A549 (cell line): Measurements from ENCODE around the gene RPS6KA2. TPM values are rescaled to one million over a fixed set of nuclear protein-coding genes. Genes with fewer than 3 reads are reported as not detected.
A peak's percentile ranks its signal among the peaks of the same experiment; 100 is the strongest.

Experiments used
- ATAC-seq, 2 experiments: fragments of 200-7000 bp in 1 of 2; fragments of >200 bp in 1 of 2; cut with Nextera tagmentation in 1 of 2; cut with Tn5 transposase in 1 of 2; 3 replicates each; pipeline versions ENCODE4 v1.8.0 to v1.9.1; 2018 to 2020; ENCODE audit warnings: mild to moderate bottlenecking in 1 of 2, moderate library complexity in 1 of 2
- CTCF ChIA-PET: fragments of 300-600 bp; sonication (Branson Sonifier 250); formaldehyde crosslinking; extraction: SDS; loops from one replicate; lab custom pipeline; 2021; ENCODE audit warnings: antibody characterized with exemption, inconsistent platforms; lab: Yijun Ruan, JAX
- POLR2A ChIA-PET: fragments of 350-600 bp; formaldehyde crosslinking; extraction: SDS; loops from one replicate; lab custom pipeline; 2021; ENCODE audit warnings: antibody characterized with exemption, inconsistent platforms; lab: Yijun Ruan, JAX
- DNase-seq, 2 experiments: peaks; one replicate each; pipeline versions ENCODE4 v3.0.0 to v3.0.0-alpha.2; 2011 to 2016; ENCODE audit warnings: low read depth in 1 of 2, low spot score in 1 of 2
- FAIRE-seq: peaks from 2 replicates; lab custom pipeline; 2011; peaks lifted over from hg19 to GRCh38; lab: Jason Lieb, UNC
- H3K27ac ChIP-seq, 2 experiments: fragments of >200 bp; sonication (Bioruptor Twin); formaldehyde crosslinking; 3 replicates each; pipeline ENCODE4 v1.5.1; 2016 to 2017
- H3K4me1 ChIP-seq: fragments of >200 bp; sonication (Bioruptor Twin); formaldehyde crosslinking; 3 replicates; pipeline ENCODE4 v1.6.1; 2016
- H3K4me2 ChIP-seq: fragments of >200 bp; sonication (Bioruptor Twin); formaldehyde crosslinking; 3 replicates; pipeline ENCODE4 v1.6.1; 2016
- H3K4me3 ChIP-seq: fragments of >200 bp; sonication (Bioruptor Twin); formaldehyde crosslinking; 3 replicates; pipeline ENCODE4 v1.5.1; 2016
- H3K9me3 ChIP-seq: fragments of >200 bp; sonication (Bioruptor Twin); formaldehyde crosslinking; 3 replicates; pipeline ENCODE4 v1.6.1; 2016
- BHLHE40 ChIP-seq: IDR thresholded peaks from 2 replicates; pipeline ENCODE4 v1.6.1; 2012; ENCODE audit warnings: low read depth, low read length, inconsistent platforms
- CBX8 ChIP-seq: fragments of 200-600 bp; sonication (generic); IDR thresholded peaks from 2 replicates; pipeline ENCODE4 v1.6.1; 2016
- CEBPB ChIP-seq, 2 experiments: fragments of >200 bp in 1 of 2; sonication (Bioruptor Twin) in 1 of 2; formaldehyde crosslinking in 1 of 2; IDR thresholded peaks; 2 replicates each; pipeline ENCODE4 v1.6.1; 2012 to 2016
- CHD2 ChIP-seq: fragments of 150-350 bp; IDR thresholded peaks from 2 replicates; pipeline ENCODE4 v1.6.1; 2014; ENCODE audit warnings: low read length; ENCODE audit not compliant: partially characterized antibody
- CHD4 ChIP-seq: fragments of 200-600 bp; sonication (generic); IDR thresholded peaks from 2 replicates; pipeline ENCODE4 v1.6.1; 2016; ENCODE audit warnings: antibody characterized with exemption, mild to moderate bottlenecking, borderline replicate concordance
- EHMT2 ChIP-seq: fragments of 200-600 bp; sonication (generic); IDR thresholded peaks from 2 replicates; pipeline ENCODE4 v1.6.1; 2016; ENCODE audit warnings: antibody characterized with exemption, low read depth, mild to moderate bottlenecking, moderate library complexity
- ESRRA ChIP-seq: fragments of 150-350 bp; IDR thresholded peaks from 2 replicates; pipeline ENCODE4 v1.6.1; 2014; ENCODE audit warnings: mild to moderate bottlenecking, low read length, borderline replicate concordance
- FOSB ChIP-seq: fragments of 250-450 bp; sonication (Bioruptor Pico); IDR thresholded peaks from 2 replicates; pipeline ENCODE4 v1.5.0; 2020; ENCODE audit warnings: mild to moderate bottlenecking, moderate library complexity
- HOXA7 ChIP-seq: fragments of 250-450 bp; sonication (Bioruptor Pico); IDR thresholded peaks from 2 replicates; pipeline ENCODE4 v1.5.0; 2020; ENCODE audit warnings: mild to moderate bottlenecking, moderate library complexity
- HOXB5 ChIP-seq: fragments of 250-450 bp; sonication (Bioruptor Pico); IDR thresholded peaks from 2 replicates; pipeline ENCODE4 v1.5.0; 2020; ENCODE audit warnings: mild to moderate bottlenecking, moderate library complexity
- JUNB ChIP-seq: fragments of >200 bp; sonication (Bioruptor Twin); formaldehyde crosslinking; IDR thresholded peaks from 2 replicates; pipeline ENCODE4 v1.6.1; 2016
- KDM1A ChIP-seq: fragments of 200-600 bp; sonication (generic); IDR thresholded peaks from 2 replicates; pipeline ENCODE4 v1.6.1; 2016; ENCODE audit warnings: low read depth, mild to moderate bottlenecking
- MAFK ChIP-seq: fragments of 450-650 bp; IDR thresholded peaks from 2 replicates; pipeline ENCODE4 v1.6.1; 2014; ENCODE audit not compliant: partially characterized antibody
- POLR2A ChIP-seq: IDR thresholded peaks from 2 replicates; pipeline ENCODE4 v1.6.1; 2012; ENCODE audit warnings: mild to moderate bottlenecking, low read length
- RARB ChIP-seq: fragments of 250-450 bp; sonication (Bioruptor Pico); IDR thresholded peaks from 2 replicates; pipeline ENCODE4 v1.8.0; 2021; ENCODE audit warnings: mild to moderate bottlenecking, moderate library complexity
- TFCP2L1 ChIP-seq: fragments of 250-450 bp; sonication (Bioruptor Pico); IDR thresholded peaks from 2 replicates; pipeline ENCODE4 v1.5.0; 2021; ENCODE audit warnings: mild to moderate bottlenecking
- TP53 ChIP-seq: fragments of 250-450 bp; sonication (Bioruptor Pico); IDR thresholded peaks from 2 replicates; pipeline ENCODE4 v1.5.0; 2021; ENCODE audit warnings: mild to moderate bottlenecking, moderate library complexity
- ZFP36 ChIP-seq: fragments of 450-650 bp; IDR thresholded peaks from 2 replicates; pipeline ENCODE4 v1.6.1; 2014; ENCODE audit warnings: borderline replicate concordance; ENCODE audit not compliant: partially characterized antibody
- ZSCAN20 ChIP-seq: fragments of 250-450 bp; sonication (Bioruptor Pico); IDR thresholded peaks from 2 replicates; pipeline ENCODE4 v1.8.0; 2022; ENCODE audit warnings: mild to moderate bottlenecking, moderate library complexity
- WGBS: methylation state at CpG from one replicate; pipeline ENCODE4 v1.1.6; 2017; ENCODE audit errors: missing lambda C conversion rate; 5-methylcytosine and 5-hydroxymethylcytosine counted together
- polyA plus RNA-seq, 4 experiments: library from polyadenylated mRNA; depleted of rRNA in 3 of 4; stranded (reverse); fragments of >200 nt; fragmentation: RNase III in 1 of 4; extraction: RNeasy Plus Mini Kit Qiagen cat#74134 plus additional on column Dnase treatment in 1 of 4; gene quantifications; 2 replicates in 3 of 4; 3 replicates in 1 of 4; pipeline ENCODE4 v1.2.3, GENCODE V29; 2011 to 2017
- TF ChIP-seq, protein P1 (sequence below): IDR thresholded peaks from 2 replicates; pipeline ENCODE4 v1.6.1; 2012
- TF ChIP-seq, protein P2 (sequence below): IDR thresholded peaks from 2 replicates; pipeline ENCODE4 v1.6.1; 2012
- TF ChIP-seq, protein P3 (sequence below): fragments of 150-350 bp; IDR thresholded peaks from 2 replicates; pipeline ENCODE4 v1.6.1; 2014; ENCODE audit warnings: low read depth, mild to moderate bottlenecking, low read length
- TF ChIP-seq, protein P4 (sequence below): fragments of 250-450 bp; sonication (Bioruptor Pico); IDR thresholded peaks from 2 replicates; pipeline ENCODE4 v1.5.0; 2021; ENCODE audit warnings: mild to moderate bottlenecking, moderate library complexity, borderline replicate concordance

Gene RPS6KA2
- polyA plus RNA-seq, 2 of the 4 experiments (the other 2 are of a cell fraction) = 0.19 TPM; not detected in 1

DNA sequence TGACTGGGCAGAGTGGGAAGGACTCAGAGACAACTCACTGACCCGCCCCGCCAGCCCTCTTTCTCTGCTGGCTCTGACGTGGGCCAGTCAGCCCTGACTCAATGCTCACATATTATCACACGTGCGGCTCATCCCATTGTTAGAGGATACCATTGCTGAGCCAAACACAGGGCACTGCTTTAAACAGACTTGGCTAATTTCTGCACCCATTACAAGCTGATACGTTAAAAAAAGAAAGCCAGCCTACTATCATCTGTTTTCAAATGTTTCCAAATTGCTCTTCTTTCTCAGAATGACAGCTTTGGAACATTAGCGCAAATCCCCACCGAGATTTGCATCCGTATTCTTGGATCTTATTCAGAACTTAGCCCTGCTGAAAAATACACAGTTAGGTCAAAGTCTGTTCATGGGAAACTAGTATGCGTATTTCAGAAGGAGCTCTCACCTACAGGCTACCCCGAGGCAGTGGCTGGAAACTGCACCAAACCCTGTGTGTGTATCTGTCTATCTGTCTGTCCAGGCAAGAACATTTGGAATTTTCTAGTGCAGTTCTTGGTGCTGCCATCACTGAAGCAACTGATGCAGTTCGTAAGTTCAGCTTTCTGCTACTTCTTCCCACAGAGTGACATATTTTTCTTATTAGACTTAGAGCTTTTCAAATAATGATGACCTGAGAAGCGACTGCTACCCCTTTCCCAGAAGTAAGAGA is 73.3 kb downstream of the RPS6KA2 start:
- POLR2A ChIA-PET = no interaction called here
- WGBS = 39% methylated on average over 13 of the region's 13 CpGs
- H3K4me3 ChIP-seq = no peak overlapping the region
- no peak overlapping the region for H3K4me2 ChIP-seq
- TF ChIP-seq EHMT2 (no peak), POLR2A (no peak), MAFK (no peak), ZSCAN20 (CRISPR knock-in tag) (no peak), ZFP36 (no peak)
- TF ChIP-seq, protein P1, sequence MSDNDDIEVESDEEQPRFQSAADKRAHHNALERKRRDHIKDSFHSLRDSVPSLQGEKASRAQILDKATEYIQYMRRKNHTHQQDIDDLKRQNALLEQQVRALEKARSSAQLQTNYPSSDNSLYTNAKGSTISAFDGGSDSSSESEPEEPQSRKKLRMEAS = no peak
- CTCF ChIA-PET = no interaction called here
- no peak overlapping the region for H3K27ac ChIP-seq
- no peaks in the 10 kb centered on the region; the same call in 2 of the 3 replicates for H3K9me3 ChIP-seq
- DNase-seq (no peak), ATAC-seq (peak in 1 of 2 experiments; percentile 24; a peak in 1 of 6 replicates), FAIRE-seq (no peak)
- H3K4me1 ChIP-seq = peaks cover 8% of the 10 kb centered on the region; the same call in 1 of the 3 replicates

DNA sequence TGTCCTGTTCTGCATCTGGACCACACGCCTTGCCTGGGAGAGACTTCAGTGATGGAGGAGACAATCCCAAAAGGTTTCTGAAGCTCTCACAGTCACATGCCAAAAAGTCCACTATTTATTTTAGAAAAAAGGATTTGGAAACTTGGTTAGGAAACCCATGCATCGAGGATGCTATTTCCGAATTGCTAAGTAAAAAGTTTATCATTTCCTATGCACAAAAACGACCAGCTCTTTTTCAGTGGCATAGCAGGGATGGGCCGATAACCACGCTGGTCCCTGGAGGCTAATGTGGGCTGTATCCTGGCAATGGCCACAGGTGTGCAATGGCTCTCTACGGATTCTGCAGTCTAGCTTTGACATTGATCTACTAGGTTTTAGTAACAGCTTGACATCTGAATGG is 74.5 kb downstream of the RPS6KA2 start:
- Histone ChIP-seq H3K27ac (no peak overlapping the region), H3K4me2 (no peak overlapping the region), H3K9me3 (no peaks in the 10 kb centered on the region; the same call in 2 of the 3 replicates), H3K4me3 (no peak overlapping the region), H3K4me1 (peaks cover 8% of the 10 kb centered on the region; the same call in 1 of the 3 replicates)
- WGBS = 44% methylated on average over 7 of the region's 7 CpGs
- TF ChIP-seq TP53 (CRISPR knock-in tag) = no peak
- TF ChIP-seq RARB (CRISPR knock-in tag) = no peak
- TF ChIP-seq, protein P2, sequence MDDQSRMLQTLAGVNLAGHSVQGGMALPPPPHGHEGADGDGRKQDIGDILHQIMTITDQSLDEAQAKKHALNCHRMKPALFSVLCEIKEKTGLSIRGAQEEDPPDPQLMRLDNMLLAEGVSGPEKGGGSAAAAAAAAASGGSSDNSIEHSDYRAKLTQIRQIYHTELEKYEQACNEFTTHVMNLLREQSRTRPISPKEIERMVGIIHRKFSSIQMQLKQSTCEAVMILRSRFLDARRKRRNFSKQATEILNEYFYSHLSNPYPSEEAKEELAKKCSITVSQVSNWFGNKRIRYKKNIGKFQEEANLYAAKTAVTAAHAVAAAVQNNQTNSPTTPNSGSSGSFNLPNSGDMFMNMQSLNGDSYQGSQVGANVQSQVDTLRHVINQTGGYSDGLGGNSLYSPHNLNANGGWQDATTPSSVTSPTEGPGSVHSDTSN = no peak
- TF ChIP-seq KDM1A = no peak
- TF ChIP-seq, protein P3, sequence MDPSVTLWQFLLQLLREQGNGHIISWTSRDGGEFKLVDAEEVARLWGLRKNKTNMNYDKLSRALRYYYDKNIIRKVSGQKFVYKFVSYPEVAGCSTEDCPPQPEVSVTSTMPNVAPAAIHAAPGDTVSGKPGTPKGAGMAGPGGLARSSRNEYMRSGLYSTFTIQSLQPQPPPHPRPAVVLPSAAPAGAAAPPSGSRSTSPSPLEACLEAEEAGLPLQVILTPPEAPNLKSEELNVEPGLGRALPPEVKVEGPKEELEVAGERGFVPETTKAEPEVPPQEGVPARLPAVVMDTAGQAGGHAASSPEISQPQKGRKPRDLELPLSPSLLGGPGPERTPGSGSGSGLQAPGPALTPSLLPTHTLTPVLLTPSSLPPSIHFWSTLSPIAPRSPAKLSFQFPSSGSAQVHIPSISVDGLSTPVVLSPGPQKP = no peak
- TF ChIP-seq, protein P1 = no peak
- no peak for TF ChIP-seq CBX8
- no peak for TF ChIP-seq BHLHE40
- TF ChIP-seq HOXA7 (CRISPR knock-in tag) = no peak
- TF ChIP-seq CHD2 = no peak
- TF ChIP-seq HOXB5 = no peak
- TF ChIP-seq, protein P4, sequence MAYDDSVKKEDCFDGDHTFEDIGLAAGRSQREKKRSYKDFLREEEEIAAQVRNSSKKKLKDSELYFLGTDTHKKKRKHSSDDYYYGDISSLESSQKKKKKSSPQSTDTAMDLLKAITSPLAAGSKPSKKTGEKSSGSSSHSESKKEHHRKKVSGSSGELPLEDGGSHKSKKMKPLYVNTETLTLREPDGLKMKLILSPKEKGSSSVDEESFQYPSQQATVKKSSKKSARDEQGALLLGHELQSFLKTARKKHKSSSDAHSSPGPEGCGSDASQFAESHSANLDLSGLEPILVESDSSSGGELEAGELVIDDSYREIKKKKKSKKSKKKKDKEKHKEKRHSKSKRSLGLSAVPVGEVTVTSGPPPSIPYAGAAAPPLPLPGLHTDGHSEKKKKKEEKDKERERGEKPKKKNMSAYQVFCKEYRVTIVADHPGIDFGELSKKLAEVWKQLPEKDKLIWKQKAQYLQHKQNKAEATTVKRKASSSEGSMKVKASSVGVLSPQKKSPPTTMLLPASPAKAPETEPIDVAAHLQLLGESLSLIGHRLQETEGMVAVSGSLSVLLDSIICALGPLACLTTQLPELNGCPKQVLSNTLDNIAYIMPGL = no peak
- no peak for TF ChIP-seq TFCP2L1 (CRISPR knock-in tag)
- no peak for TF ChIP-seq FOSB (CRISPR knock-in tag)
- no peak for TF ChIP-seq CEBPB (IDR thresholded peaks at IDR 0.05)
- no peak for TF ChIP-seq ESRRA
- TF ChIP-seq CHD4 = no peak
- TF ChIP-seq JUNB = no peak
- FAIRE-seq (no peak), DNase-seq (no peak), ATAC-seq (no peak)
- ChIA-PET CTCF (no interaction called here), POLR2A (no interaction called here)
